ENCODE data around the gene KRT27. TPM values are rescaled to one million over a fixed set of nuclear protein-coding genes. Genes with fewer than 3 reads are reported as not detected.

Gene KRT27
- total and polyA plus RNA-seq, 10 of the 15 experiments (the other 5 are each of a cell fraction or from before 2014, with no cell fraction given), result not detected

DNA sequence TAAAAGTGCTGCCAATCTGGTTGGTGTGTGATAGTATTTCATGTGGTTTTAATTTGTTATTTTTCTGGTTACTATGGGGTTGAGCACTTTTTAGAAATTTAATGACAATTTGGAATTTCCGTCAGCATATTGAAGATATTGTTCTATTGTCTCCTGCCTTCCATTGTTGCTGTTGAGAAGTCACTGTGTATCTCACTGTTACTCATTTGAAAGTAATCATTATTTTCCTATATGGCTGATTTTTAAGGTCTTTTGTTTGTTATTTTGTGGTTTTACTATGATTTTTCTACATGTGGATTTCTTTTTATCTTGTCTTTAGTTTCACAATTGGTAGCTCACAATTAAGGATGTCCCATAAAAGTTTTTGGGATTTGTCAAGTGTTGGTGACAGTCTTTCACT lies 18.6 kb downstream of the KRT27 start:
- H3K4me3 ChIP-seq, result no peak overlapping the region
- BruUV-seq (replicated peaks), result no TSS peak
- TF ChIP-seq CBFB (IDR thresholded peaks at IDR 0.05; ENCODE audit: low read depth) (no peak), CBX5 (IDR thresholded peaks at IDR 0.05; ENCODE audit: low read depth) (0 out of 2 replicates have a peak, but pooled peaks have one; percentile 34)
- H3K27ac ChIP-seq (ENCODE audit: control insufficient read depth, insufficient read depth), result no peak overlapping the region
- WGBS (ENCODE audit: insufficient coverage, insufficient replicate concordance, low lambda C conversion rate, missing lambda C conversion rate), result 0% methylated on average over 1 of the region's 1 CpG
- in situ Hi-C loops (cut with MboI), result no loop called here
- ChIA-PET POLR2A (no interaction called here), CTCF (interaction anchor here (0.8 kb wide), 1 partner anchor 144 kb away, joined by 3 read pairs; no protein-coding TSS in a partner anchor), RAD21 (ENCODE audit: unreplicated experiment) (no interaction called here), SMC1A (ENCODE audit: uncharacterized antibody, unreplicated experiment) (no interaction called here)
- no peak for DNase-seq (ENCODE audit: low read depth, low spot score)
- H3K4me2 ChIP-seq (ENCODE audit: control insufficient read depth, insufficient read depth), result no peak overlapping the region
- no peaks in the 10 kb centered on the region for H3K36me3 ChIP-seq (ENCODE audit: control insufficient read depth in 2 of 2, insufficient read depth in 2 of 2, low read length in 1 of 2)
- peaks cover 0 to 3% of the 10 kb centered on the region in 2 experiments; a peak in 2 of 4 replicates for H3K27me3 ChIP-seq (replicated peaks in 1 of 2; ENCODE audit: control insufficient read depth in 2 of 2, insufficient read depth in 2 of 2, low read length in 1 of 2)
- no peak overlapping the region for H2AFZ ChIP-seq (ENCODE audit: control insufficient read depth, low read depth, low read length)
- H3K4me1 ChIP-seq (ENCODE audit: control insufficient read depth, insufficient read depth, low read length), result no peaks in the 10 kb centered on the region
- FAIRE-seq, result no peak
- no peak for ATAC-seq
- H3K79me2 ChIP-seq (ENCODE audit: control insufficient read depth, insufficient read depth, low read length), result no peaks in the 10 kb centered on the region
- intact Hi-C loops (cut with micrococcal nuclease; ENCODE audit: unreplicated experiment), result no loop called here
- no peaks in the 10 kb centered on the region for H4K20me1 ChIP-seq (ENCODE audit: control insufficient read depth, insufficient read depth)
- H3K9me3 ChIP-seq (replicated peaks; ENCODE audit: control insufficient read depth, insufficient read depth, low read length), result peaks cover 12% of the 10 kb centered on the region
- H3K9ac ChIP-seq (ENCODE audit: control insufficient read depth, insufficient read depth, low read length), result no peak overlapping the region

DNA sequence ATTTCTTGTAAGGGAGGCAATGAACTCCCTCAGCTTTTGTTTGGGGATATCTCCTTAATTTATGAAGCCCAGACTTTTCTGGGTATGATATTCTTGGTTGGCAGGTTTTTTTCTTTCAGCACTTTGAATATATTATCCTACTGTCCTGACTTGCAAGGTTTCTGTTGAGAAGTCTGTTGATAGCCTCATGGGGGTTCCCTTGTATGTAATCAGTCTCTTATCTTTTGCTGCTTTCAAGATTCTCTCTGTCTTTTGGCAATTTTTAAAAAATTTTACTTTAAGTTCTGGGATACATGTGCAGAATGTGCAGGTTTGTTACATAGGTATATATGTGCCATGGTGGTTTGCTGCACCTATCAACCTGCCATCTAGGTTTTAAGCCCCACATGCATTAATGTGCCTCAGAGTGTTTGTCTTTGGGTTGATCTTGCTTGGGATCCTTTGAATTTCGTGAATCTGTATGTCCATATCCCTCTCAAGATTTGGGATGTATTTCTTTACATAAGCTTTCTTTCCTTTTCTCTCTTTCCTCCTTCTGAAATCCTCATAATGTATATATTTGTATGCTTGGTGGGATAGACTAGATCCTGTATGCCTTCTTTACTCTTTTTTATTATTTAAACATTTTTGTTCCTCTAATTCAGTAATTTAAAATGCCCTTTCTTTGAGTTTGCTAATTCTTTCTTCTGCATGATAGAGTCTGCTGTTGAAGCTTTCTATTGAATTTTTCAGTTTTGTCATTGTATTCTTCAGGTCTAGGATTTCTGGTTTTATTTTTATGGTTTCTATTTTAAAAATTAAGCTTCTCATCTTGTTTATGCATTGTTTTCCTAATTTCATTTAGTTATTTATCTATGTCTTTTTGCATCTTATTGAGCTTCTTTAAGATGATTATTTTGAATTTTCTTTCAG lies 22.0 kb downstream of the KRT27 start:
- DNase-seq (ENCODE audit: low read depth, low spot score) (no peak), ATAC-seq (no peak), FAIRE-seq (no peak)
- Histone ChIP-seq H3K4me1 (ENCODE audit: control insufficient read depth, insufficient read depth, low read length) (no peaks in the 10 kb centered on the region), H3K9ac (ENCODE audit: control insufficient read depth, insufficient read depth, low read length) (no peak overlapping the region), H2AFZ (ENCODE audit: control insufficient read depth, low read depth, low read length) (no peak overlapping the region), H3K79me2 (ENCODE audit: control insufficient read depth, insufficient read depth, low read length) (no peaks in the 10 kb centered on the region), H3K4me3 (no peak overlapping the region), H4K20me1 (ENCODE audit: control insufficient read depth, insufficient read depth) (no peaks in the 10 kb centered on the region), H3K27ac (ENCODE audit: control insufficient read depth, insufficient read depth) (no peak overlapping the region), H3K27me3 (replicated peaks in 1 of 2; ENCODE audit: control insufficient read depth in 2 of 2, insufficient read depth in 2 of 2, low read length in 1 of 2) (no peaks in the 10 kb centered on the region; a peak in 2 of 4 replicates), H3K9me3 (replicated peaks; ENCODE audit: control insufficient read depth, insufficient read depth, low read length) (peaks cover 12% of the 10 kb centered on the region), H3K36me3 (ENCODE audit: control insufficient read depth in 2 of 2, insufficient read depth in 2 of 2, low read length in 1 of 2) (no peaks in the 10 kb centered on the region), H3K4me2 (ENCODE audit: control insufficient read depth, insufficient read depth) (no peak overlapping the region)
- in situ Hi-C loops (cut with MboI) (no loop called here), intact Hi-C loops (cut with micrococcal nuclease; ENCODE audit: unreplicated experiment) (no loop called here)
- ChIA-PET SMC1A (ENCODE audit: uncharacterized antibody, unreplicated experiment) (interaction anchor here (1.0 to 1.5 kb wide), 2 partner anchors 9 to 41 kb away, joined by 3 to 4 read pairs; no protein-coding TSS in a partner anchor), CTCF (no interaction called here), POLR2A (no interaction called here), RAD21 (ENCODE audit: unreplicated experiment) (no interaction called here)
- no TSS peak for BruUV-seq (replicated peaks)
- WGBS (ENCODE audit: insufficient coverage, insufficient replicate concordance, low lambda C conversion rate, missing lambda C conversion rate), result 0% methylated on average over 1 of the region's 1 CpG
- no peak for TF ChIP-seq HDGF (IDR thresholded peaks at IDR 0.05)
- no peak for TF ChIP-seq ZNF592 (IDR thresholded peaks at IDR 0.05)
- TF ChIP-seq NFYA (IDR thresholded peaks at IDR 0.05; ENCODE audit: borderline replicate concordance, low read depth, low read length), result no peak
- TF ChIP-seq, protein P1, sequence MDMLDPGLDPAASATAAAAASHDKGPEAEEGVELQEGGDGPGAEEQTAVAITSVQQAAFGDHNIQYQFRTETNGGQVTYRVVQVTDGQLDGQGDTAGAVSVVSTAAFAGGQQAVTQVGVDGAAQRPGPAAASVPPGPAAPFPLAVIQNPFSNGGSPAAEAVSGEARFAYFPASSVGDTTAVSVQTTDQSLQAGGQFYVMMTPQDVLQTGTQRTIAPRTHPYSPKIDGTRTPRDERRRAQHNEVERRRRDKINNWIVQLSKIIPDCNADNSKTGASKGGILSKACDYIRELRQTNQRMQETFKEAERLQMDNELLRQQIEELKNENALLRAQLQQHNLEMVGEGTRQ (IDR thresholded peaks at IDR 0.05; ENCODE audit: borderline replicate concordance, low read depth, low read length), result no peak
- TF ChIP-seq RELA (IDR thresholded peaks at IDR 0.05; ENCODE audit: borderline replicate concordance, partially characterized antibody), result no peak
- TF ChIP-seq ZBTB33 (IDR thresholded peaks at IDR 0.05), result no peak
- no peak for TF ChIP-seq SMC3 (IDR thresholded peaks at IDR 0.05; ENCODE audit: borderline replicate concordance, low read length)

All from GM12878 (cell line).